HUDEP-2 (cell line): Measurements from ENCODE around the gene STAG3.
"Not testable (repeated sequence)": the region's sequence is repeated elsewhere in the genome, so short reads cannot be mapped to it uniquely, and the experiment has no call there.

Experiments
- DNase-seq, 76 experiments: peaks; one replicate each; lab custom pipeline; 2025; ENCODE audit not compliant: unreplicated experiment in 76 of 76; lab: John Stamatoyannopoulos, UW

Gene STAG3

GRCh38 chr7:100170101-100170897 is 7.4 kb upstream of the STAG3 start:
- DNase-seq = no peak

GRCh38 chr7:100171087-100171681 is 6.5 kb upstream of the STAG3 start:
- peak in 1 of 76 experiments; percentile 8 for DNase-seq

GRCh38 chr7:100171840-100172239 is 5.9 kb upstream of the STAG3 start:
- DNase-seq = no peak

GRCh38 chr7:100173806-100174495 is 3.8 kb upstream of the STAG3 start:
- no peak for DNase-seq

GRCh38 chr7:100174582-100174981 is 3.1 kb upstream of the STAG3 start:
- no peak for DNase-seq

- DNase-seq = no peak
Observed at GRCh38 chr7:100175296-100175935, 2.3 kb upstream of the STAG3 start.

- DNase-seq = no peak
Observed at GRCh38 chr7:100176096-100177044, 1.3 kb upstream of the STAG3 start.

GRCh38 chr7:100180084-100180483 is 2.4 kb downstream of the STAG3 start:
- not testable (repeated sequence) for DNase-seq

GRCh38 chr7:100182616-100183015 is 4.9 kb downstream of the STAG3 start:
- DNase-seq = not testable (repeated sequence)

GRCh38 chr7:100183090-100183489 is 5.4 kb downstream of the STAG3 start:
- DNase-seq = not testable (repeated sequence)

- DNase-seq = no peak
Observed at GRCh38 chr7:100185726-100186125, 8.0 kb downstream of the STAG3 start.

- no peak for DNase-seq
Observed at GRCh38 chr7:100189061-100189460, 11.3 kb downstream of the STAG3 start.

- DNase-seq = peak in 3 of 76 experiments; percentile 6 to 20 (median 16)
Observed at GRCh38 chr7:100190048-100190711, 12.5 kb downstream of the STAG3 start.

GRCh38 chr7:100191775-100192174 is 14.1 kb downstream of the STAG3 start:
- no peak for DNase-seq

- DNase-seq = not testable (repeated sequence)
Observed at GRCh38 chr7:100192281-100192862, 14.7 kb downstream of the STAG3 start.

GRCh38 chr7:100192969-100193368 is 15.3 kb downstream of the STAG3 start:
- DNase-seq = no peak

- DNase-seq = no peak
Observed at GRCh38 chr7:100195222-100195621, 17.5 kb downstream of the STAG3 start.

- DNase-seq = not testable (repeated sequence)
Observed at GRCh38 chr7:100195901-100196322, 18.2 kb downstream of the STAG3 start.

- no peak for DNase-seq
Observed at GRCh38 chr7:100198266-100198665, 20.5 kb downstream of the STAG3 start.
